ENCODE results near the gene PRKCE.
"Not testable (repeated sequence)": the region's sequence is repeated elsewhere in the genome, so short reads cannot be mapped to it uniquely, and the experiment has no call there.

PRKCE gene

DNA sequence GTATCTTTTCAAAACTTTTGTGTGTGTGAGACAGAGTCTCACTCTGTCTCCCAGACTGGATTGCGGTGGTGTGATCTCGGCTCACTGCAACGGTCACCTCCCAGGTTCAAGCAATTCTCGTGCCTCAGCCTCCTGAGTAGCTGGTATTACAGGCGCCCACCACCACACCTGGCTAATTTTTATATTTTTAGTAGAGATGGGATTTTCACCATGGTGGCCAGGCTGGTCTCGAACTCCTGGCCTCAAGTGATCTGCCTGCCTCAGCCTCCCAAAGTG lies 238.8 kb downstream of the PRKCE start:
- not testable (repeated sequence) for H3K9ac ChIP-seq (ENCODE audit: low read depth, low read length); H3K4me1 ChIP-seq (ENCODE audit: insufficient read depth, low read length); H3K9me3 ChIP-seq (ENCODE audit: control insufficient read depth, insufficient read depth, low read length); H3K36me3 ChIP-seq (ENCODE audit: insufficient read depth, low read length)

DNA sequence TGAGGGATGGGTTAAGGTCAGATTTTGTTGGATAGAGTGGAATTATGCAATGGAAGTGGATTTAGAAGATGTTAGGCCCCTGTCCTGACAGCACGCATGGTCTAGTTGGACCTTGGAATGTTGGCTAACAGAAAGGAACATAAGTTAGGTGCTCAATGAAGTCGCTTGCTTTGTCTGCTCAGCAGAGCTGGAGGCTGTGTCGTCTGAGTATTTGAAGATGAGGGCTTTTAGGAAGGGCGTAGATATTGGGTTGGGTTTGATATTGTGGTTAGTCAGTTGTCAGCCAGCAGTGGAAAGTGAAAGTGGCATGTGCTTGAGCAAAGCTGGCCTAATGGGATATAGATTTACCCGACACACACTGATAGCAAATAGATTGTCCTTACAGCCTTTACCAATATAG lies 239.3 kb downstream of the PRKCE start:
- H3K9ac ChIP-seq (ENCODE audit: low read depth, low read length): no peak overlapping the region
- H3K4me1 ChIP-seq (ENCODE audit: insufficient read depth, low read length): peaks cover 6% of the 10 kb centered on the region; the same call in 1 of the 2 replicates

DNA sequence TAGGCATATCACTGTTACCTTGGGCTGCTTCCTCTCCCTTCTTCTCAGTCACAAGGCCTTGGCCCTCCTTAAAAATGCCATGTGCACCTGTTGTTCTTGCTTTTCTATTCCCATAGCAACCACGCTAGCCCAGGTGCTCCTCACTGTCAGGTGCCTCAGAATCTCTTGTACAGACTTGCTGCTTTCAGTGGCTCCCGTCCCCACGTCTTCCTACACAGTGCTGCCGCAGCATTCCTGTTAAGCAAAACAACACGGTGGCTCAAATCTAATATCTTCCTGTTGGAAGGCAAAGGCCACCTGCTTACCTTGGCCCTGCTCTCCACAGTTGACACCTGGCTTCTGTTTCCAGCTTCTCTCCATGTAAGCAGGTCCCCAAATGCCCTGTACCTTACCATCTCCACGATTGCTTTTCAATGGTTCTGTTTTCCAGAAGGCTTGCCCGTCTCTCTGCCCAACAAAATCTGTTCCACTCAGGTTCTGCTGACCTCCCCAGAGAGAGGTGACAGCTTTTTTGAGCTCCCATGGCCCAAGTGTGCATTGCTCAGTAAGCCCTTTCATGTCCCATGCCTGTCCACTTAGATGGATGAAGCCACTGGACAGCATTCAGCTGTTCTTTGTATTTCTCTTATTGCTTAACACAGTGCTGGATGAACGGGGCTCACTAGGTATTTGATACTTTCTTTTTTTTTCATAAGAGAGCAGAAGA lies 240.4 kb downstream of the PRKCE start:
- H3K4me1 ChIP-seq (ENCODE audit: insufficient read depth, low read length): peaks cover 6% of the 10 kb centered on the region; the same call in 1 of the 2 replicates
- H3K9me3 ChIP-seq (ENCODE audit: control insufficient read depth, insufficient read depth, low read length): no peaks in the 10 kb centered on the region
- no peaks in the 10 kb centered on the region for H3K36me3 ChIP-seq (ENCODE audit: insufficient read depth, low read length)
- no peak overlapping the region for H3K9ac ChIP-seq (ENCODE audit: low read depth, low read length)

More for the DNA sequence above, 239.3 kb downstream of the PRKCE start:
- no peaks in the 10 kb centered on the region for H3K9me3 ChIP-seq (ENCODE audit: control insufficient read depth, insufficient read depth, low read length)
- no peaks in the 10 kb centered on the region for H3K36me3 ChIP-seq (ENCODE audit: insufficient read depth, low read length)

DNA sequence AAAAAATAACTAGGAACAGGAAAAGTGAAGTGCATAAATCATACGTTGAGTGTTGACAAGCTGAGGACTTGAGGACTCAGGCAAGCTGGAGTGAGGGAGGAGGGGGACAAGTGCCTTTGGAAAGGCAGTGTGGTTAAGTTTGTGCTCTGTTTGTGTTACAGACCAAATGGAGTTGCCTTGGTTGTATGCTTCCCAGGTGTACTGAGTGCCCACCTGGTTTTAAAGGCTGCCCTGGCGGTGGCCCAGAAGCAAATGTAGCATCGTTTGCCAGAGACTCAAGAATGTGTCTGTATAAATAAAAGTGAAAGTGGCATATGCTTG lies 240.9 kb downstream of the PRKCE start:
- Histone ChIP-seq H3K9ac (ENCODE audit: low read depth, low read length) (no peak overlapping the region), H3K36me3 (ENCODE audit: insufficient read depth, low read length) (no peaks in the 10 kb centered on the region), H3K4me1 (ENCODE audit: insufficient read depth, low read length) (peaks cover 6% of the 10 kb centered on the region; the same call in 1 of the 2 replicates), H3K9me3 (ENCODE audit: control insufficient read depth, insufficient read depth, low read length) (no peaks in the 10 kb centered on the region)

DNA sequence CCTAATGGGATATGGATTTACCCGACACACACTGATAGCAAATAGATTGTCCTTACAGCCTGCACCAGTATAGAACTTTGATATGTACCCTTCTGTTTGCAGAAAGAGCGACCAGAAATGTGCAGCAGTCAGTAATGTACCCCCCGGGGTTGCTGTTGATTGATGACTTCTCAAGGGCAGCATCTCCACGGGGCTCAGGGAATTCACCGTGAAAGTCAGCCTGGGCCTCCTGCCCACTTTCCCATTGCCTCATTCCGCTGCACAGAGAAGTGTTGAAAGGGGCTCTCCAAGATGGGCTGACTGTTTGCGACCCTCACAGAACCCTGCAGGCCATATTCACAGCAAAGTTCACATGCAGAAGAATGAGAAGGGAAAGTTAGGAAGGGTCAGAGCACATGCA lies 241.3 kb downstream of the PRKCE start:
- H3K4me1 ChIP-seq (ENCODE audit: insufficient read depth, low read length): peaks cover 5% of the 10 kb centered on the region; the same call in 1 of the 2 replicates
- H3K9ac ChIP-seq (ENCODE audit: low read depth, low read length): no peak overlapping the region
- no peaks in the 10 kb centered on the region for H3K36me3 ChIP-seq (ENCODE audit: insufficient read depth, low read length)
- no peaks in the 10 kb centered on the region for H3K9me3 ChIP-seq (ENCODE audit: control insufficient read depth, insufficient read depth, low read length)

DNA sequence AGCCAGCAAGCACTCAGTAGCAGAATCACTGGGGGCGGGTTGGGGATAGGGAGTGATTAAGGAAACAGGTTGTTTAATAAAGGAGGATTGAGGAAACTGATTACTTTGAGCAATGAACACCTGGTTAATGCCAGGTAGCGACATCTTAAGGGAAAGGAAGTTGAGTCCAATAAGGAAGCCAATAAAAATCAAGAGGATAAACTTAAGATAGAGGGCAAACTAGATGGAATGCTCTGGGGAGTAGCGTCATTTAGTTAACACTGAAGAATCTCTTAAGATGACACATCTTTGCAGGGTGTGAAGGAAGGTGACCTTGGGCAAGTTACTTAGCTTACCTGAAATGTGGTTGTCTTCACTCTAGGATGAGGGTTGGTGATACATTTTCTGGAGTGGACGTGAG lies 242.7 kb downstream of the PRKCE start:
- Histone ChIP-seq H3K9ac (ENCODE audit: low read depth, low read length) (no peak overlapping the region), H3K4me1 (ENCODE audit: insufficient read depth, low read length) (no peaks in the 10 kb centered on the region), H3K9me3 (ENCODE audit: control insufficient read depth, insufficient read depth, low read length) (no peaks in the 10 kb centered on the region), H3K36me3 (ENCODE audit: insufficient read depth, low read length) (no peaks in the 10 kb centered on the region)

DNA sequence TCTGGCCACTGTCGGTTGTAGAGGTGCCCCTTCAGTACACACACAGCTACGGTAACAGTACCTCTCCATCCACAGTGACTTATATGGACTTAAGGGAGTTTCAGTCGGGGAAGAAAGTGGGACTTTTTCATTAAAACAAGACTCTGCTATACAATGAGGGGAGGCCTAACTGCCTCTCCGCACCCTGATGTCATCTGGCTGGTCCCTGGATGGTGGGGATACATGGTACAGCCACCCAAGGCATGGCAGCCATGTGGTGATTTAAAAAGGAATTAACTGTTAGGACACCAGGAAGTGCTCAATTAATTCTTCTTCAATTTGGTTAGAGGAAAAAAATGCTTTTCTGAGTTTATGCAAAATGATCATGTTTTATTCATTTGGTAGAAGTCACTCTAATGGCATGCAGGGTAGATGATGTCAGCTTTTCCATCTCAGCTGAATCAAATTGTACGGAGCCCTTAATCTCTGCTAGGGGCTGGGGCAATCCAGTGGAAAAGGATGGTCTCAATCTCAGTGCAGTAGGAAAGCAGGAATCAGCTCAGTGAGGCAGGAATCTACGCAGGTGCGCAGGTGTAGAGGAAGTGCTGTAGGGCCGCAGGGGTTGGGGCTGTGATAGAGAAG lies 243.9 kb downstream of the PRKCE start:
- H3K36me3 ChIP-seq (ENCODE audit: insufficient read depth, low read length): no peaks in the 10 kb centered on the region
- no peaks in the 10 kb centered on the region for H3K9me3 ChIP-seq (ENCODE audit: control insufficient read depth, insufficient read depth, low read length)
- H3K9ac ChIP-seq (ENCODE audit: low read depth, low read length): no peak overlapping the region
- no peaks in the 10 kb centered on the region for H3K4me1 ChIP-seq (ENCODE audit: insufficient read depth, low read length)

DNA sequence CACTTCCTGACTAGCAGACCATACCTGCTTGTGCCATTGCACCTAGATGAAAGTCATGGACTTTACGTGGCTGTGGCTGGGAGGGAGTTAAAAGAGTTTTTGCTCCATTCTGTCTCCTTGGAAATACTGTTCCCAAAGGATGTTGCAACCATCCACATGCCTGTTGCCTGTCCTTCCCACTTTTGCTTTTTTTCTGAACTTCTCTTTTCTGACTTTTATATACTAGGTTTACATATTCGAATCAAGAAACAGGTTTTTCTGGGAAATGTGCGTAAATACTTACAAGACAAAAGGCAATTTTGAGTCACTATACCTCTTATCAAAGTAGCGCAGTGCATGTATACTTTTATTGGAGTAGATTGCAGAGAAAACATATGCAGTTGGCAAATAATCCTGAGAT lies 244.8 kb downstream of the PRKCE start:
- Histone ChIP-seq H3K36me3 (ENCODE audit: insufficient read depth, low read length) (no peaks in the 10 kb centered on the region), H3K9me3 (ENCODE audit: control insufficient read depth, insufficient read depth, low read length) (no peaks in the 10 kb centered on the region), H3K9ac (ENCODE audit: low read depth, low read length) (no peak overlapping the region), H3K4me1 (ENCODE audit: insufficient read depth, low read length) (no peaks in the 10 kb centered on the region)

DNA sequence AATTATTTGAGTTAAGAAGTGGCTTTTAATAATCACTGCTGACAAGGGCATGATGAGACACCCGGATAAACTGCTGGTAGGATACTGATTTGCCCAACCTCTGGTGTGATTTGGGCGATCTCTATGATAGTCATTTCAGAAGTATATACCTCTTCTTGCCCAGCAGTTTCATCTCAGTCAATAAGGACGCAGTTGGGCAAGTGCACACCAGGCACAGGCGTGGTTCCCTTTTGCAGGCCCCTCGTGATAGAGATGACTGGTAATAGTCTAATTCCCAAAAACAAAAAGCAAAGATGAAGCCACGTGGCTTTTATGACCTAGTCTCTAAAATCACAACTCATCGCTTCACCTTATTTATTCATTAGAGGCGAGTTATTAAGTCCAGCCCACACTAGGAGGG lies 246.4 kb downstream of the PRKCE start:
- H3K9me3 ChIP-seq (ENCODE audit: control insufficient read depth, insufficient read depth, low read length): no peaks in the 10 kb centered on the region
- H3K4me1 ChIP-seq (ENCODE audit: insufficient read depth, low read length): no peaks in the 10 kb centered on the region
- no peaks in the 10 kb centered on the region for H3K36me3 ChIP-seq (ENCODE audit: insufficient read depth, low read length)
- H3K9ac ChIP-seq (ENCODE audit: low read depth, low read length): no peak overlapping the region

DNA sequence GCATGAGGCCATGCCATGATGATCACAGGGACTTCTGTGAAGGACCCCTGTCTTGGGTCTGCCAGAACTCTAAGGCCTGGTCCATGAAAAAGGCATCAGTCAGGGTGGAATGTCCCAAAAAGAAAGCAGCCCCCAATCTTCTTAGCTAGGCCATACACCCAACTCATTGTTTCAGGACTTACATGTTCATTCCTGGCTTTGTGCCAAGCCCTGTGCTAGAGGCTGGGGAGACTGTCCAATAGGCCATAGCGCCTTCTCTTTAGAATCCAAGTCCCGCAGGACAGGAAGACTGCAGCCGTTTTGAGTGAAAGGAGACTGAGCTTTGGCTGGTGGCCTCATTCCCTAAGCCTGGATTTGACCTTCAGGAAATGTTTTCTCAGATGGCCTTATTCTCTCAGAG lies 247.3 kb downstream of the PRKCE start:
- H3K9ac ChIP-seq (ENCODE audit: low read depth, low read length): no peak overlapping the region
- H3K36me3 ChIP-seq (ENCODE audit: insufficient read depth, low read length): no peaks in the 10 kb centered on the region
- no peaks in the 10 kb centered on the region for H3K9me3 ChIP-seq (ENCODE audit: control insufficient read depth, insufficient read depth, low read length)
- no peaks in the 10 kb centered on the region for H3K4me1 ChIP-seq (ENCODE audit: insufficient read depth, low read length)

DNA sequence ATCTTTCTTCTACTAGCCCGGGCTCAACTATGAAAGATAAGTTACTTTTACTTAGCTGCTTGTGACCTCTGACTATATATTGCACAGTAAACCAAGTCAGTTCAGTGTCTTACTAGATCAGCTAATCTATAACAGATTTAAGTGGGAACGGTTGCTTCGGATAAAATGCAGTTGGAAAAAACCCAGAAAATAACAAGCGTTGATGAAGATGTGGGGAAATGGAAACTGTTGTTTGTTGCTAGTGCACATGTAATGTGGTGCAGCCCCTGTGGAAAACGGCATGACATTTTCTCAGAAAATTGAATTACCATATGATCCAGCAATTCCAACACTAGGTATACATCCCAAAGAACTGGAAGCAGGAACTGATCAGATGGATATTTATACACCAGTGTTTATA lies 248.5 kb downstream of the PRKCE start:
- Histone ChIP-seq H3K9ac (ENCODE audit: low read depth, low read length) (no peak overlapping the region), H3K36me3 (ENCODE audit: insufficient read depth, low read length) (no peaks in the 10 kb centered on the region), H3K4me1 (ENCODE audit: insufficient read depth, low read length) (no peaks in the 10 kb centered on the region), H3K9me3 (ENCODE audit: control insufficient read depth, insufficient read depth, low read length) (no peaks in the 10 kb centered on the region)

DNA sequence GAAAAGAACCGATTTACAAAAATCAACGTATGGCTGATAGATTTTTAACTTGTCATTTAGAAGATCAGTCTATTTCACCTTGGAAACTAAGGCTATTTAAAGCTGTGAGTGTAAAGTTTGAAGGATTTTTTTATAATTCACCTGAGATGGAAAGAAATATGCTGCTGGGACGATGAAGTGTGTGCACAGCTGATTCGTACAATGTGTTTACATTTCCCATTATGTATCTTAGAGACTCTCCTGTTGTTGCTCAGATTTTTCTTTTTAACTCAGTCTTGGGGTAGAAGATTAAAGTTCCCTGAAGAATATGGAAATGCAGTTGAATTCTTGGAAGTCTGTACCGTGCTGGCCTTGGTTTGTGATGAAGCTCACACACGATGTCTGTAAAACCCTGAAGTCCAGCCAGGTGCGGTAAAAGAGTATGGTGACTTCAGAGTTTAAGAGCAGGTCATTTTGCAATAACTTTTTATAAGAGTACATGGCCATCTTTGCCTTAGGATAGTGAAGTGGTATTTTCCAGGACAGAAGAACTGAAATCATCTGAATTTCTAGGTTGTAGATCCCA lies 250.1 kb downstream of the PRKCE start:
- no peaks in the 10 kb centered on the region for H3K4me1 ChIP-seq (ENCODE audit: insufficient read depth, low read length)
- H3K36me3 ChIP-seq (ENCODE audit: insufficient read depth, low read length): no peaks in the 10 kb centered on the region
- H3K9ac ChIP-seq (ENCODE audit: low read depth, low read length): no peak overlapping the region
- no peaks in the 10 kb centered on the region for H3K9me3 ChIP-seq (ENCODE audit: control insufficient read depth, insufficient read depth, low read length)

DNA sequence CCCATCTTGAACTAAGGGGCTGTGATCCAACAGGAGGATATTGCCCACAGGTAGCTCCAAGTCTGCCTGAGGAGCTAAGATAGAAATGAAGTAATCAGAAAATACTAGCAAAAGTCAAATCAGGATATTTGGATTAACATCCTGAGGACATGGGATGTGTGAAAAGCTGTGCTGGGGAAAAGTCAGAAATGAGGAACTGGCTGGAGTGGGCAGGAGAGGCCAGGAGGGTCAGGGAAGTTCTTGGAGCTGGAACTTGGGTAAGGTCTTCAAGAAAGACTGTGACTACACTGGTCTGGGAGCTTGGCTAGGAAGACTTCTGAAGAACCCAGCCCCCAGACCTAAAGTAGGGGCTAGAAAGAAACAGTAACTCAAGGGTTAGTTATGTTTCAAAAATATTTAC lies 250.9 kb downstream of the PRKCE start:
- no peaks in the 10 kb centered on the region for H3K36me3 ChIP-seq (ENCODE audit: insufficient read depth, low read length)
- no peak overlapping the region for H3K9ac ChIP-seq (ENCODE audit: low read depth, low read length)
- no peaks in the 10 kb centered on the region for H3K9me3 ChIP-seq (ENCODE audit: control insufficient read depth, insufficient read depth, low read length)
- no peaks in the 10 kb centered on the region for H3K4me1 ChIP-seq (ENCODE audit: insufficient read depth, low read length)

DNA sequence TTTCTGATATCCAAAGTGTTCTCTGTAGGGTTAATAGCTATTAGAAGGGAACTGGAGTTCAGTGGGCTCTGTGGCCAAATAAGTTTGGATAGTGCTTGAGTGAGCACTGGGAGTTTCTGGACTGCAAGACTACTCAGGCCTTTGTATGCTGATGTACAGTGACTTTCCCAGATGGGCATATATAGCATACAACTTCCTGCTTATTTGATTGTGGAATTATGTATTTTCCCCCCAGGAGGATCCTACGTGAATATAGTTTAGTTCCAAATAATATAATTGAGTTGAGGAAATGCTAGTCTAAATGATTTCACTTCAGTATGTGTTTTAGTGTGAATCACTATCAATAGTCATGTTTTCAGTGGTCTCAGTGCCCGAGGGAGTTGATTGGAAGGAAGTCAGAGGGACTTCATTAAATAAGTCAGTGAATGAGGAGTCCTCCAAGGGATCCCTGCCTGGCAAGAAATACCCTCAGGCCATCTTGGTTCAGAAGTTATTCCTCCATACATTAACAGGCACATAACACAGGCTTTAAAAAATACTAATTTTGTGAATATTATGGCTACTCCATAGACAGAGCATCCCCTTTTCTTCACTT lies 251.4 kb downstream of the PRKCE start:
- H3K9me3 ChIP-seq (ENCODE audit: control insufficient read depth, insufficient read depth, low read length): no peaks in the 10 kb centered on the region

DNA sequence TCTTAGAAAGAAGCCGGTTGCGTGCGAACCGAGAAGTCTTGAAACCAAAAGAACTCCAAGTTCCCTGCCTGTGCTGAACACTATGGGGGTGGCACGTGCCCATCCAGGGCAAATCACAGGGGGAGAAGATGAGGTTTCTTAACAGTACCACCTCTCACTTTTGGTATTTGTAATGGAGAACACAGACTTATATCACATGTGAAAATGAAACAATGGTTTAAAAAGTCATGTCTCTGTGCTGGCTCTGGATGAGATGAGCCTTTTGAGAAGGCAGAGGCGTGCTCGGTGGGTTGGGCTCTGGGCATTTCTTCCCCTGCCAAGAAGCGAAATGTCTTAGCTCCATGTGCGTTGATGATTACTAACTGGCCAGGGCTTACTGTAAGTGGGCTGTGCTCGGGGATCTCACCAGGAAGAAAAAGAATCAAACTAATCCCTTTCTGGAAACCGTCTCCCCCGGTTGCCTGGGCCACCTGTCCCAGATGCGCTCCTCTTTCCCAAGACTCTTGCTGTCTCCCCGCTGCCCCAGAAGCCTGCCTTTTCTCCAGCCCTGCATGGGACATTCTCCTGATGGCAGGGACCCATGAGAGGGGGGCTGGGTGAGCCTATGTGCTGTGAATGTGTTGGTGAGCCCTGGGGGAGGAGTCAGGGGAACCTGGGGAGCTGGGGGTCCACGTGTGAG lies 252.9 kb downstream of the PRKCE start:
- Histone ChIP-seq H3K9me3 (ENCODE audit: control insufficient read depth, insufficient read depth, low read length) (no peaks in the 10 kb centered on the region), H3K9ac (ENCODE audit: low read depth, low read length) (no peak overlapping the region), H3K4me1 (ENCODE audit: insufficient read depth, low read length) (no peaks in the 10 kb centered on the region), H3K36me3 (ENCODE audit: insufficient read depth, low read length) (no peaks in the 10 kb centered on the region)

More for the DNA sequence above, 251.4 kb downstream of the PRKCE start:
- H3K9ac ChIP-seq (ENCODE audit: low read depth, low read length): no peak overlapping the region
- H3K36me3 ChIP-seq (ENCODE audit: insufficient read depth, low read length): no peaks in the 10 kb centered on the region
- no peaks in the 10 kb centered on the region for H3K4me1 ChIP-seq (ENCODE audit: insufficient read depth, low read length)

Measured in ES-I3 (cell line).